Activated B cell treated with CpG ODN at 0.5 μM for 24 hours (primary cell): ENCODE data around the gene CDK15. TPM values are rescaled to one million over a fixed set of nuclear protein-coding genes. Genes with fewer than 3 reads are reported as not detected.
A peak's percentile ranks its signal among the peaks of the same experiment; 100 is the strongest.

ENCODE experiments used
- ATAC-seq: fragments of 200-7000 bp; cut with Tn5 transposase; one replicate; pipeline ENCODE4 v1.10.0; 2021; ENCODE audit warnings: low read depth, mild to moderate bottlenecking, moderate library complexity
- CTCF ChIA-PET: fragments of 350-600 bp; sonication (Branson Sonifier 250); formaldehyde crosslinking; loops from one replicate; lab custom pipeline; 2021; ENCODE audit warnings: antibody characterized with exemption; lab: Charles Lee
- POLR2A ChIA-PET: fragments of 350-600 bp; sonication (Branson Sonifier 250); formaldehyde crosslinking; loops from one replicate; lab custom pipeline; 2021; ENCODE audit warnings: antibody characterized with exemption; lab: Charles Lee
- DNase-seq: peaks from one replicate; pipeline ENCODE4 v3.0.0; 2022
- H3K27ac Mint-ChIP-seq: one replicate; pipeline ENCODE4 v1.8.0; 2020; ENCODE audit warnings: mixed read lengths
- H3K27me3 Mint-ChIP-seq: one replicate; pipeline ENCODE4 v1.8.0; 2021; ENCODE audit warnings: mixed read lengths
- H3K36me3 Mint-ChIP-seq: one replicate; pipeline ENCODE4 v1.8.0; 2021; ENCODE audit warnings: low read depth, mixed read lengths
- H3K4me1 Mint-ChIP-seq: one replicate; pipeline ENCODE4 v1.8.0; 2021; ENCODE audit warnings: mixed read lengths
- H3K4me3 Mint-ChIP-seq: one replicate; pipeline ENCODE4 v1.8.0; 2020; ENCODE audit warnings: mild to moderate bottlenecking, mixed read lengths
- H3K9me3 Mint-ChIP-seq: one replicate; pipeline ENCODE4 v1.8.0; 2020; ENCODE audit warnings: mixed read lengths
- intact Hi-C: fragments of 100-400 bp; cut with micrococcal nuclease; formaldehyde crosslinking; loops from one replicate; pipeline ENCODE4 v1.15.1; 2024
- total RNA-seq: library from RNA; stranded (reverse); gene quantifications from 2 replicates; pipeline ENCODE4 v1.2.3, GENCODE V29; 2022
- TF ChIP-seq, protein P1 (sequence below): fragments of 200-600 bp; IDR thresholded peaks from one replicate; pipeline ENCODE4 v1.8.0; 2022; ENCODE audit warnings: antibody characterized with exemption, mild to moderate bottlenecking

Gene CDK15
- total RNA-seq, 1 donor from 2014 or later, result not detected

DNA sequence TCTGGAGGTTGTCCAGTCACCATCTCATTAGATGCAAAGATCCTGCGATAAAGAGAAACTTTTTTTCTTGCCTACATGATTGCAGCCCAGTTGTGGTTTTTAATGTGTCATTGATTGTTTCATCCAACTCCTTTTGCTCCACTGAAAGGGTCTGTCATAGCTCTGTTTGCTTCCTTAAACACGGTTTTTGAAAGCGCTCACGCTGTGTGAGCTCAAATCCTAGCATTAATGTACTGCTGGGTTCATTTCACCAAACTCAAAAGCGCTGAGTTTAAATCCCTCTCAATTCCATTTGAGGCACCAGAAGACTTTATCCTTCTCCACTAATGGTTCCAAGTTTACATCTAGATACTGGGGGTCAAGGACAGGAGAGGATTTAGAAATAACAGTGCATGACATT lies 53.6 kb downstream of the CDK15 start:
- no peak overlapping the region for H3K27ac Mint-ChIP-seq
- no peak for ATAC-seq
- TF ChIP-seq, protein P1, sequence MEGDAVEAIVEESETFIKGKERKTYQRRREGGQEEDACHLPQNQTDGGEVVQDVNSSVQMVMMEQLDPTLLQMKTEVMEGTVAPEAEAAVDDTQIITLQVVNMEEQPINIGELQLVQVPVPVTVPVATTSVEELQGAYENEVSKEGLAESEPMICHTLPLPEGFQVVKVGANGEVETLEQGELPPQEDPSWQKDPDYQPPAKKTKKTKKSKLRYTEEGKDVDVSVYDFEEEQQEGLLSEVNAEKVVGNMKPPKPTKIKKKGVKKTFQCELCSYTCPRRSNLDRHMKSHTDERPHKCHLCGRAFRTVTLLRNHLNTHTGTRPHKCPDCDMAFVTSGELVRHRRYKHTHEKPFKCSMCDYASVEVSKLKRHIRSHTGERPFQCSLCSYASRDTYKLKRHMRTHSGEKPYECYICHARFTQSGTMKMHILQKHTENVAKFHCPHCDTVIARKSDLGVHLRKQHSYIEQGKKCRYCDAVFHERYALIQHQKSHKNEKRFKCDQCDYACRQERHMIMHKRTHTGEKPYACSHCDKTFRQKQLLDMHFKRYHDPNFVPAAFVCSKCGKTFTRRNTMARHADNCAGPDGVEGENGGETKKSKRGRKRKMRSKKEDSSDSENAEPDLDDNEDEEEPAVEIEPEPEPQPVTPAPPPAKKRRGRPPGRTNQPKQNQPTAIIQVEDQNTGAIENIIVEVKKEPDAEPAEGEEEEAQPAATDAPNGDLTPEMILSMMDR, result no peak
- intact Hi-C loops, result loop anchor here (1.0 to 2.0 kb wide), 4 partner anchors 174 to 625 kb away; no protein-coding TSS in a partner anchor
- no peak for DNase-seq
- H3K4me1 Mint-ChIP-seq, result peaks cover 8% of the 10 kb centered on the region
- CTCF ChIA-PET, result interaction anchor here (1.0 to 6.7 kb wide), 9 partner anchors 13 to 318 kb away, joined by 3 to 142 read pairs (median 6); no protein-coding TSS in a partner anchor
- no peak overlapping the region for H3K4me3 Mint-ChIP-seq
- no peaks in the 10 kb centered on the region for H3K9me3 Mint-ChIP-seq
- POLR2A ChIA-PET, result no interaction called here
- no peaks in the 10 kb centered on the region for H3K36me3 Mint-ChIP-seq
- H3K27me3 Mint-ChIP-seq, result peaks cover 50% of the 10 kb centered on the region

DNA sequence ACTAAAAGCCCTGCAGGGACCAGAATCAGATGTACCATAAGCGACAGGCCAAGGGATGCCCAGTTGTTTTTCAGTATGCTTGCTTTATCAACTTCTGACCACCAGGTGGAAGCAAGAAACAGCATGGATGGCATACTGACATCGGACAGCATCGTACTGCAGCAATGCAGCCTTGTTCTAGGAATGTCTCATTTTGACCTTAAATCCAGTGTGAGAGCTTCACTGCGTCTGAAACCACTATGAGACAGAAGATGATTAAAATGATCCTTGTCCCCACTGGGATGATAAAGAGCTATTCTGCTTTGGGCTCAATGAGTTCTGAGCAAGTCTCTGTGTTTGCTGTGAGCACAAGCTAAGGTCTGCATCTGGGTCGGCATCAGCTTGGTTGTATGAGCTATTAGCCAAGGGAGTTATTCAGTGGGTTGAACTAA lies 54.3 kb downstream of the CDK15 start:
- TF ChIP-seq, protein P1, result peak; percentile 42
- Mint-ChIP-seq H3K4me1 (peaks cover 8% of the 10 kb centered on the region), H3K27me3 (peaks cover 50% of the 10 kb centered on the region), H3K36me3 (no peaks in the 10 kb centered on the region), H3K9me3 (no peaks in the 10 kb centered on the region), H3K27ac (no peak overlapping the region), H3K4me3 (no peak overlapping the region)
- intact Hi-C loops, result loop anchor here (1.0 to 2.0 kb wide), 4 partner anchors 174 to 626 kb away; no protein-coding TSS in a partner anchor
- POLR2A ChIA-PET, result no interaction called here
- CTCF ChIA-PET, result interaction anchor here (0.6 to 6.7 kb wide), 13 partner anchors 17 to 324 kb away, joined by 3 to 142 read pairs (median 3); no protein-coding TSS in a partner anchor
- ATAC-seq (peak; percentile 65), DNase-seq (no peak)

DNA sequence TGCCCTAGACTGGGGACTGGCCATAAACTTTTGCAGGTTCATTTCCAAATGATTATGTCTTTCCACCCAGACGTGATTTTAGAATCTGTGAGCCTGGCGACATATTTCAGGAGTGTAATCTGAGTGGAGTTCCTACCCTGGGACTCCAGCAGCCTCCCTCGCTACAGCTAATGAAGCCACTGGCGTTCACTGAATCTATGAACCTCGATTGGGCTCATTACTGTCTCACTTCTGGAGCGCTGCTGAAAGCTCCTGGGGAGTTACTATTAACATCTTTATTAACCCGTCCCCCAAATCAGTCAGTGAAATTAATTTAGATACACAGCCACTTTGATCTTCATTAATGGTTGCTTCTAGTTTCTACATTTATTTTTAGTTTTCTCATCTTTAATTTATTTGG lies 56.5 kb downstream of the CDK15 start:
- CTCF ChIA-PET, result interaction anchor here (6.7 kb wide), 1 partner anchor 315 kb away, joined by 142 read pairs; no protein-coding TSS in a partner anchor
- peaks cover 38% of the 10 kb centered on the region for H3K27me3 Mint-ChIP-seq
- no peaks in the 10 kb centered on the region for H3K9me3 Mint-ChIP-seq
- no peak overlapping the region for H3K27ac Mint-ChIP-seq
- H3K4me1 Mint-ChIP-seq, result peaks cover 8% of the 10 kb centered on the region
- DNase-seq (no peak), ATAC-seq (no peak)
- H3K4me3 Mint-ChIP-seq, result no peak overlapping the region
- intact Hi-C loops, result no loop called here
- H3K36me3 Mint-ChIP-seq, result no peaks in the 10 kb centered on the region
- POLR2A ChIA-PET, result no interaction called here
- TF ChIP-seq, protein P1, result no peak

DNA sequence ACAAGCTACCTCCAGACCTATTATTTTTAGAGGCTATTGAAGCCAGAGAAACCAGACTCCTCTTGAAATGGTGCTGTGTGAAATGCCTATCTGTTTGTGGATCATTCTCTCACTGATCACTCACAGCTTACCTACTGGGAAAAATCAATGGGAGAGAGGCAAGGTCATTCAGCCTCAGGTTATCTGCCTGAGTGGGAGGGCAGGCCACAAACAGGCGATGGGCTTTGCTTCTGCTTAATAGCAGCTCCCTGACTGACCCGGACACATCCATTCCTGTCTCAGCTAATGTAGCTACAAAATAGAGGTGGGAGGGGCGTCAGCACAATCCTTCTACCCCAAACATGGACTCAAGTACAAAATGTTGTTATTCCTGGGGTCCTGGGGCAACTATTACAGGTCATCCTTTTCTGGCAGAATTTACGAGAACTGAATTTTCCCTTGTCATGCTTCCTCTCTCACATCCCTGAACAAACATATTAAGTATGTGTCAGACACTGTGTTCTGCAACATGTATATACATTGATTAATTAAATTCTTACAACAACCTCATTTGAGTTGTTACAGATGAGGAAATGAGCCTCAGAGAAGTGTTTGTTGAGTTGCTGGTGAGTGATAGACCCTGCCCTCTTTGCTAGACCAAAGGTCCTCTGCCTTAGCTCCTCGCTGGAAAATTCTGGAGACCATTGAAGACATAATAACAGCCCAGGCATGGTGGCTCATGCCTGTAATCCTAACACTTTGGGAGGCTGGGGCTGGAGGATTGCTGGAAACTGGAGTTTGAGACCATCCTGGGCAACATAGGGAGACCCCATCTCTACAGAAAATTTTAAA lies 60.5 kb downstream of the CDK15 start:
- ATAC-seq (no peak), DNase-seq (no peak)
- Mint-ChIP-seq H3K9me3 (no peaks in the 10 kb centered on the region), H3K27me3 (peaks cover 14% of the 10 kb centered on the region), H3K27ac (no peak overlapping the region), H3K36me3 (no peaks in the 10 kb centered on the region), H3K4me3 (no peak overlapping the region), H3K4me1 (no peaks in the 10 kb centered on the region)
- ChIA-PET POLR2A (no interaction called here), CTCF (no interaction called here)
- intact Hi-C loops, result no loop called here
- TF ChIP-seq, protein P1, result no peak

DNA sequence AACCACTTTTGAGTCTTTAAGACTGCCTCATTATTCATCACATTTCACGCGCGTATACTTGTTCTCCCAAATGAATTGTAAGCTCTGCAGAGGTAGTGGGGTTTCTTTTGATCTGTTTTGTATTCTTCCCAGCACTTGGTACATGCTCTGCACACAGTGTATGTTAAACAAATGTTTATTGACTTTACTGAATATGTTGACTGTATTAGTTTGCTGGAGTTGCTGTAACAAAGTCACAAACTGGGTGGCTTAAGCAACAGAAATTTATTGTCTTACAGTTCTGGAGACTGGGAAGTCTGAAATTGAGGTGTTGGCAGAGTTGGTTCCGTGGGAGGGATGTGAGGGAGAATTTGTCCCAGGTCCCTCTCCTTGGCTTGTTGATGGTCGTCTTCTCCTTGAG lies 65.1 kb downstream of the CDK15 start:
- H3K27me3 Mint-ChIP-seq, result peaks cover 25% of the 10 kb centered on the region
- DNase-seq (no peak), ATAC-seq (no peak)
- no peak overlapping the region for H3K4me3 Mint-ChIP-seq
- H3K27ac Mint-ChIP-seq, result no peak overlapping the region
- no peaks in the 10 kb centered on the region for H3K9me3 Mint-ChIP-seq
- intact Hi-C loops, result no loop called here
- ChIA-PET CTCF (no interaction called here), POLR2A (no interaction called here)
- no peaks in the 10 kb centered on the region for H3K4me1 Mint-ChIP-seq
- TF ChIP-seq, protein P1, result no peak
- no peaks in the 10 kb centered on the region for H3K36me3 Mint-ChIP-seq
